Trophoblast cell (in vitro differentiated cells and primary cell): ENCODE measurements around the gene FBH1.

Experiments used
- DNase-seq, 2 donors: peaks; one replicate each; pipeline ENCODE4 v3.0.0-alpha.2; 2016
- H2AFZ ChIP-seq: 2 replicates; pipeline ENCODE4 v1.6.1; 2013; ENCODE audit warnings: low read length, moderate library complexity, mild to moderate bottlenecking; ENCODE audit not compliant: insufficient read depth, poor library complexity
- H2AK5ac ChIP-seq: 2 replicates; pipeline ENCODE4 v1.6.1; 2013; ENCODE audit warnings: mild to moderate bottlenecking, low read length
- H2BK120ac ChIP-seq: 2 replicates; pipeline ENCODE4 v1.6.1; 2013; ENCODE audit warnings: low read length, mild to moderate bottlenecking, moderate library complexity; ENCODE audit not compliant: insufficient read depth, poor library complexity
- H2BK12ac ChIP-seq: 2 replicates; pipeline ENCODE4 v1.6.1; 2013; ENCODE audit warnings: mild to moderate bottlenecking, low read length, moderate library complexity
- H2BK5ac ChIP-seq: 2 replicates; pipeline ENCODE4 v1.6.1; 2013; ENCODE audit warnings: low read length, low read depth, moderate library complexity, mild to moderate bottlenecking; ENCODE audit not compliant: poor library complexity
- H3K14ac ChIP-seq: 2 replicates; pipeline ENCODE4 v1.6.1; 2013; ENCODE audit warnings: mild to moderate bottlenecking, low read length
- H3K18ac ChIP-seq: 2 replicates; pipeline ENCODE4 v1.6.1; 2013; ENCODE audit warnings: mild to moderate bottlenecking, low read length
- H3K23ac ChIP-seq: 2 replicates; pipeline ENCODE4 v1.6.1; 2013; ENCODE audit warnings: low read length
- H3K27ac ChIP-seq: 2 replicates; pipeline ENCODE4 v1.5.1; 2013; ENCODE audit warnings: low read depth, mild to moderate bottlenecking, inconsistent platforms, low read length, moderate library complexity
- H3K27me3 ChIP-seq: 2 replicates; pipeline ENCODE4 v1.6.1; 2013; ENCODE audit warnings: inconsistent platforms, mild to moderate bottlenecking, low read length, moderate library complexity; ENCODE audit not compliant: insufficient read depth
- H3K36me3 ChIP-seq, 2 experiments: 1 replicate in 1 of 2; 2 replicates in 1 of 2; pipeline ENCODE4 v1.6.1; 2013; ENCODE audit warnings: low read length in 2 of 2, mild to moderate bottlenecking in 2 of 2, moderate library complexity in 1 of 2; ENCODE audit not compliant: insufficient read depth in 2 of 2, control insufficient read depth in 1 of 2
- H3K4ac ChIP-seq: 2 replicates; pipeline ENCODE4 v1.6.1; 2013; ENCODE audit warnings: low read depth, mild to moderate bottlenecking, low read length, moderate library complexity
- H3K4me1 ChIP-seq, 2 experiments: 1 replicate in 1 of 2; 2 replicates in 1 of 2; pipeline ENCODE4 v1.6.1; 2013; ENCODE audit warnings: low read length in 2 of 2, mild to moderate bottlenecking in 2 of 2, moderate library complexity in 1 of 2; ENCODE audit not compliant: insufficient read depth in 2 of 2, control insufficient read depth in 1 of 2
- H3K4me2 ChIP-seq: 2 replicates; pipeline ENCODE4 v1.6.1; 2013; ENCODE audit warnings: inconsistent platforms, mild to moderate bottlenecking, low read length, moderate library complexity
- H3K4me3 ChIP-seq: 2 replicates; pipeline ENCODE4 v1.5.1; 2013; ENCODE audit warnings: mild to moderate bottlenecking, low read depth, low read length, inconsistent platforms
- H3K79me1 ChIP-seq: one replicate; pipeline ENCODE4 v1.6.1; 2013; ENCODE audit warnings: low read length
- H3K79me2 ChIP-seq: 2 replicates; pipeline ENCODE4 v1.6.1; 2013; ENCODE audit warnings: low read length, mild to moderate bottlenecking; ENCODE audit not compliant: control insufficient read depth, insufficient read depth, poor library complexity
- H3K9ac ChIP-seq: 2 replicates; pipeline ENCODE4 v1.6.1; 2013; ENCODE audit warnings: mild to moderate bottlenecking, low read length
- H3K9me3 ChIP-seq: 2 replicates; pipeline ENCODE4 v1.6.1; 2013; ENCODE audit warnings: low read depth, mild to moderate bottlenecking, control low read depth, inconsistent platforms, low read length; ENCODE audit not compliant: insufficient read depth
- H4K12ac ChIP-seq: 2 replicates; pipeline ENCODE4 v1.6.1; 2013; ENCODE audit warnings: low read depth, mild to moderate bottlenecking, low read length, moderate library complexity
- H4K8ac ChIP-seq: 2 replicates; pipeline ENCODE4 v1.6.1; 2013; ENCODE audit warnings: low read depth, mild to moderate bottlenecking, low read length, moderate library complexity
- H4K91ac ChIP-seq: one replicate; pipeline ENCODE4 v1.6.1; 2013; ENCODE audit warnings: low read depth, mild to moderate bottlenecking, low read length, moderate library complexity
- WGBS: extraction: QIAGEN DNeasy Blood & Tissue Kit; methylation state at CpG from one replicate; pipeline ENCODE4 v1.1.7; 2013; ENCODE audit warnings: missing lambda C conversion rate; ENCODE audit not compliant: insufficient read length, insufficient coverage; ENCODE audit errors: extremely low coverage; 5-methylcytosine and 5-hydroxymethylcytosine counted together

The FBH1 gene

GRCh38 chr10:5897053-5897340 lies 7.0 kb downstream of the FBH1 start:
- Histone ChIP-seq H4K12ac (no peak overlapping the region), H3K9ac (no peak overlapping the region), H4K8ac (no peak overlapping the region), H3K27me3 (no peaks in the 10 kb centered on the region), H3K4me1 (no peaks in the 10 kb centered on the region), H3K36me3 (peaks cover 21 to 24% of the 10 kb centered on the region in 2 experiments), H3K23ac (no peak overlapping the region), H3K79me2 (peaks cover 5% of the 10 kb centered on the region), H3K27ac (no peak overlapping the region), H2BK120ac (no peak overlapping the region), H2BK12ac (no peak overlapping the region), H3K18ac (no peak overlapping the region), H3K14ac (no peak overlapping the region), H3K4me2 (no peak overlapping the region), H3K4me3 (no peak overlapping the region), H2BK5ac (no peak overlapping the region), H3K79me1 (no peaks in the 10 kb centered on the region), H4K91ac (no peak overlapping the region), H2AFZ (no peak overlapping the region), H2AK5ac (no peak overlapping the region), H3K4ac (no peak overlapping the region), H3K9me3 (peaks cover 2% of the 10 kb centered on the region)
- no CpG with 5 or more reads among the region's 4 CpGs for WGBS
- peak; percentile 7 to 75 for DNase-seq

- no peak overlapping the region for H3K4me3 ChIP-seq
- H3K4me2 ChIP-seq, result no peak overlapping the region
- no peak overlapping the region for H2BK120ac ChIP-seq
- no peak overlapping the region for H4K8ac ChIP-seq
- no peaks in the 10 kb centered on the region for H3K79me1 ChIP-seq
- no peak overlapping the region for H3K9ac ChIP-seq
- H3K14ac ChIP-seq, result no peak overlapping the region
- no peak overlapping the region for H2BK12ac ChIP-seq
- H3K18ac ChIP-seq, result no peak overlapping the region
- H3K27me3 ChIP-seq, result no peaks in the 10 kb centered on the region
- no peak overlapping the region for H2AFZ ChIP-seq
- H3K23ac ChIP-seq, result no peak overlapping the region
- peaks cover 2% of the 10 kb centered on the region for H3K9me3 ChIP-seq
- no peak overlapping the region for H4K91ac ChIP-seq
- DNase-seq, result no peak
- WGBS, result no CpG with 5 or more reads among the region's 8 CpGs
- H3K79me2 ChIP-seq, result peaks cover 4% of the 10 kb centered on the region
- no peak overlapping the region for H3K4ac ChIP-seq
- no peak overlapping the region for H3K27ac ChIP-seq
- H4K12ac ChIP-seq, result no peak overlapping the region
- no peak overlapping the region for H2BK5ac ChIP-seq
- no peak overlapping the region for H2AK5ac ChIP-seq
- H3K4me1 ChIP-seq, result no peaks in the 10 kb centered on the region
- peaks cover 20 to 24% of the 10 kb centered on the region in 2 experiments for H3K36me3 ChIP-seq
These were observed 7.5 kb downstream of the FBH1 start for GRCh38 chr10:5897504-5897903.

- no peak overlapping the region for H3K4me3 ChIP-seq
- no peak overlapping the region for H4K91ac ChIP-seq
- peaks cover 20 to 24% of the 10 kb centered on the region in 2 experiments for H3K36me3 ChIP-seq
- WGBS, result no CpG with 5 or more reads among the region's 7 CpGs
- no peak overlapping the region for H3K14ac ChIP-seq
- peaks cover 2% of the 10 kb centered on the region for H3K9me3 ChIP-seq
- H3K4me1 ChIP-seq, result no peaks in the 10 kb centered on the region
- no peak overlapping the region for H3K4ac ChIP-seq
- H3K79me2 ChIP-seq, result peaks cover 4% of the 10 kb centered on the region
- no peak overlapping the region for H3K27ac ChIP-seq
- H4K12ac ChIP-seq, result no peak overlapping the region
- H4K8ac ChIP-seq, result no peak overlapping the region
- H3K18ac ChIP-seq, result peak overlapping the region; percentile 34
- no peak overlapping the region for H3K4me2 ChIP-seq
- H3K23ac ChIP-seq, result no peak overlapping the region
- no peak for DNase-seq
- no peaks in the 10 kb centered on the region for H3K27me3 ChIP-seq
- H2BK12ac ChIP-seq, result no peak overlapping the region
- no peak overlapping the region for H2BK120ac ChIP-seq
- H3K9ac ChIP-seq, result no peak overlapping the region
- no peak overlapping the region for H2AK5ac ChIP-seq
- no peak overlapping the region for H2AFZ ChIP-seq
- H2BK5ac ChIP-seq, result no peak overlapping the region
- H3K79me1 ChIP-seq, result no peaks in the 10 kb centered on the region
These were observed 8.1 kb downstream of the FBH1 start for GRCh38 chr10:5898163-5898562.

GRCh38 chr10:5900247-5900646 lies 10.2 kb downstream of the FBH1 start:
- Histone ChIP-seq H2BK120ac (no peak overlapping the region), H2BK5ac (no peak overlapping the region), H3K9me3 (peaks cover 2% of the 10 kb centered on the region), H3K18ac (no peak overlapping the region), H2AK5ac (no peak overlapping the region), H3K9ac (no peak overlapping the region), H3K79me1 (no peaks in the 10 kb centered on the region), H3K23ac (no peak overlapping the region), H3K36me3 (peaks cover 14% of the 10 kb centered on the region in 2 experiments), H3K27ac (no peak overlapping the region), H4K12ac (no peak overlapping the region), H3K14ac (no peak overlapping the region), H4K91ac (no peak overlapping the region), H3K4ac (no peak overlapping the region), H3K79me2 (peaks cover 4% of the 10 kb centered on the region), H3K27me3 (no peaks in the 10 kb centered on the region), H3K4me1 (no peaks in the 10 kb centered on the region), H3K4me3 (no peak overlapping the region), H2BK12ac (no peak overlapping the region), H4K8ac (no peak overlapping the region), H2AFZ (no peak overlapping the region), H3K4me2 (no peak overlapping the region)
- WGBS, result no CpG with 5 or more reads among the region's 13 CpGs
- DNase-seq, result no peak
